ENCODE measurements around the gene SMCO2.

SMCO2 gene

DNA sequence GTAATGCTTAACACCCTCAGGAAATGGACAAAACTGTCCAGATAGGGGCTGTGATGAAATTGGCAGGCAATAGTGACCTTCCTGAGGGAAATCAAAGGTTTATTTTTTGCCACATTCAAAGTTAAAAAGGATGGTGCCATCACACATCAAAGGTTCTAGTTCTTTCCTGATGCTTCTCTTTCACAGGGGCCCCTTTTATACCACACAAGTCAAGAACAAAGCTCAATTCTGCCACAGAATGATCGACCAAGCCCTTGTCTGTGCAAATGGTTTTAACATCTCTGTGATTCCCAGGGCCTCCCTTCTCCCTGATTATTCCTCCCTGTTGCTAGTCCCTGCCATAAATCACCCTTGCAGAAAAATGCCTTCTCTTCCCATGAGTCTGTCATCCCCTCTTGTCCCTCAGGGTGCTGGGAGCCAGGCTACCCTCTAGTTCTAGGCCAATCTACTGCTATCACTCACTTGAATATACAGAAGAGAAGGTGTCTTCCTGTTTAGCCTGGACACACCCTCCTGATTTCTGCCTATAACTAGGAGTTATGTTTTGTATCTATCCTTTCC lies 22.7 kb downstream of the SMCO2 start:
- no peaks in the 10 kb centered on the region for H3K4me1 ChIP-seq (ENCODE audit: low read length)
- H3K79me2 ChIP-seq (ENCODE audit: low read length) = no peaks in the 10 kb centered on the region
- no peak for DNase-seq
- H4K20me1 ChIP-seq (ENCODE audit: insufficient read depth, low read length) = no peaks in the 10 kb centered on the region
- H3K27me3 ChIP-seq (replicated peaks; ENCODE audit: insufficient read depth, low read length) = no peaks in the 10 kb centered on the region
- no peak for TF ChIP-seq EZH2 (optimal IDR thresholded peaks at IDR 0.05; ENCODE audit: low read depth, low read length)
- TF ChIP-seq, protein P1, sequence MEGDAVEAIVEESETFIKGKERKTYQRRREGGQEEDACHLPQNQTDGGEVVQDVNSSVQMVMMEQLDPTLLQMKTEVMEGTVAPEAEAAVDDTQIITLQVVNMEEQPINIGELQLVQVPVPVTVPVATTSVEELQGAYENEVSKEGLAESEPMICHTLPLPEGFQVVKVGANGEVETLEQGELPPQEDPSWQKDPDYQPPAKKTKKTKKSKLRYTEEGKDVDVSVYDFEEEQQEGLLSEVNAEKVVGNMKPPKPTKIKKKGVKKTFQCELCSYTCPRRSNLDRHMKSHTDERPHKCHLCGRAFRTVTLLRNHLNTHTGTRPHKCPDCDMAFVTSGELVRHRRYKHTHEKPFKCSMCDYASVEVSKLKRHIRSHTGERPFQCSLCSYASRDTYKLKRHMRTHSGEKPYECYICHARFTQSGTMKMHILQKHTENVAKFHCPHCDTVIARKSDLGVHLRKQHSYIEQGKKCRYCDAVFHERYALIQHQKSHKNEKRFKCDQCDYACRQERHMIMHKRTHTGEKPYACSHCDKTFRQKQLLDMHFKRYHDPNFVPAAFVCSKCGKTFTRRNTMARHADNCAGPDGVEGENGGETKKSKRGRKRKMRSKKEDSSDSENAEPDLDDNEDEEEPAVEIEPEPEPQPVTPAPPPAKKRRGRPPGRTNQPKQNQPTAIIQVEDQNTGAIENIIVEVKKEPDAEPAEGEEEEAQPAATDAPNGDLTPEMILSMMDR (IDR thresholded peaks at IDR 0.05; ENCODE audit: low read length) = no peak
- TF ChIP-seq EZH2phosphoT487 (IDR thresholded peaks at IDR 0.05; ENCODE audit: low read length) = no peak
- H3F3A ChIP-seq (ENCODE audit: insufficient read depth, low read length) = no peaks in the 10 kb centered on the region
- no peaks in the 10 kb centered on the region for H3K9me3 ChIP-seq (replicated peaks; ENCODE audit: insufficient read depth, low read length)
- H3K36me3 ChIP-seq (replicated peaks; ENCODE audit: insufficient read depth, low read length) = no peaks in the 10 kb centered on the region
- H3K27ac ChIP-seq (ENCODE audit: low read length) = no peak overlapping the region
- no peak overlapping the region for H3K4me3 ChIP-seq (ENCODE audit: low read length)
- H2AFZ ChIP-seq (ENCODE audit: low read length) = no peak overlapping the region
- no peak overlapping the region for H3K9ac ChIP-seq (ENCODE audit: low read length)
- no peaks in the 10 kb centered on the region for H3K9me2 ChIP-seq (replicated peaks; ENCODE audit: insufficient read depth, low read length)
- no peak overlapping the region for H3K4me2 ChIP-seq (ENCODE audit: low read depth, low read length)

DNA sequence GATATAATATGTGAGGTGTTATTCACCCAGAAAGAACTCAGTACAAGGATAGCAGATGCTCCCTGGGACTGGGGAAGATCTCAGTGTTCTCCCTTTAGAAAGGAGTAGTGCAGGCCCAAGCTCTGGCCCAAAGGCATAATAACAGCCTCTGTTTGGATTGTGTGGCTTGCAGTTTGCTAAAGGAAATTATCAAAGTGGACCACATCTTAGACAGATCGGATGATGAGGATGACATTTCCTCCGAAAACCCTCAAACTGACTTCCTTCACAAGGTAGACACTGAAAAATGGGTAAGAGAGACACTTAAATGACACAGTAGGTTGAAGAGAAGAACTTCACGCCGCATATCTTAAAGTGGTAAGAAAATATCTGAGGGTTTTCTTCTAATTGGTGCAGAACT lies 26.1 kb downstream of the SMCO2 start:
- no peaks in the 10 kb centered on the region for H3K4me1 ChIP-seq (ENCODE audit: low read length)
- H3K4me2 ChIP-seq (ENCODE audit: low read depth, low read length) = no peak overlapping the region
- H4K20me1 ChIP-seq (ENCODE audit: insufficient read depth, low read length) = no peaks in the 10 kb centered on the region
- H3K79me2 ChIP-seq (ENCODE audit: low read length) = no peaks in the 10 kb centered on the region
- no peak overlapping the region for H2AFZ ChIP-seq (ENCODE audit: low read length)
- no peak overlapping the region for H3K27ac ChIP-seq (ENCODE audit: low read length)
- H3K36me3 ChIP-seq (replicated peaks; ENCODE audit: insufficient read depth, low read length) = no peaks in the 10 kb centered on the region
- no peak overlapping the region for H3K9ac ChIP-seq (ENCODE audit: low read length)
- no peaks in the 10 kb centered on the region for H3K27me3 ChIP-seq (replicated peaks; ENCODE audit: insufficient read depth, low read length)
- H3K9me3 ChIP-seq (replicated peaks; ENCODE audit: insufficient read depth, low read length) = no peaks in the 10 kb centered on the region
- DNase-seq = no peak
- no peak overlapping the region for H3K4me3 ChIP-seq (ENCODE audit: low read length)
- no peaks in the 10 kb centered on the region for H3K9me2 ChIP-seq (replicated peaks; ENCODE audit: insufficient read depth, low read length)
- no peaks in the 10 kb centered on the region for H3F3A ChIP-seq (ENCODE audit: insufficient read depth, low read length)
- TF ChIP-seq EZH2phosphoT487 (IDR thresholded peaks at IDR 0.05; ENCODE audit: low read length) (no peak), EZH2 (optimal IDR thresholded peaks at IDR 0.05; ENCODE audit: low read depth, low read length) (no peak)
- TF ChIP-seq, protein P1 (IDR thresholded peaks at IDR 0.05; ENCODE audit: low read length) = no peak

DNA sequence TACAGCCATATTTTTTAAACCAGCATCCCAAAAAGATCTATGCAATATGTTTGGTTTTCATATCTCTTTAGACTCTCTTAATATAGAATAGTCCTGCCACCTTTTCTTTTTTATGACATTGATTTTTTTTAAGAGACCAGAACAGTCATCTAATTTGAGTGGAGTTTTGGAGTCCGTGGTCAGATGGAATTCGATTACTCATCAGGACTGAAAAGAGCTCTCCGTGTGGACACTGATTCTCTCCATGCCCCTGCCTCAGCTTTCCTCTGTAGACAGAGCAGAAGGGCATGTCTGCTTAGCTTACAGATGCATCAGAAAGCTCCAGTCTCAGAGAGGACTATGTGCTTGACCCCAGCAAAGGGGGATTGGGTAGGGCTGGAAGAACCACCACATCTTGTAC lies 27.8 kb downstream of the SMCO2 start:
- H3K9me3 ChIP-seq (replicated peaks; ENCODE audit: insufficient read depth, low read length) = no peaks in the 10 kb centered on the region
- no peaks in the 10 kb centered on the region for H3K79me2 ChIP-seq (ENCODE audit: low read length)
- no peaks in the 10 kb centered on the region for H3K27me3 ChIP-seq (replicated peaks; ENCODE audit: insufficient read depth, low read length)
- no peaks in the 10 kb centered on the region for H3F3A ChIP-seq (ENCODE audit: insufficient read depth, low read length)
- H4K20me1 ChIP-seq (ENCODE audit: insufficient read depth, low read length) = no peaks in the 10 kb centered on the region
- no peak overlapping the region for H3K9ac ChIP-seq (ENCODE audit: low read length)
- H3K4me3 ChIP-seq (ENCODE audit: low read length) = no peak overlapping the region
- H3K4me2 ChIP-seq (ENCODE audit: low read depth, low read length) = no peak overlapping the region
- no peak for DNase-seq
- H2AFZ ChIP-seq (ENCODE audit: low read length) = no peak overlapping the region
- H3K36me3 ChIP-seq (replicated peaks; ENCODE audit: insufficient read depth, low read length) = no peaks in the 10 kb centered on the region
- no peak overlapping the region for H3K27ac ChIP-seq (ENCODE audit: low read length)
- H3K9me2 ChIP-seq (replicated peaks; ENCODE audit: insufficient read depth, low read length) = no peaks in the 10 kb centered on the region
- TF ChIP-seq EZH2 (optimal IDR thresholded peaks at IDR 0.05; ENCODE audit: low read depth, low read length) (no peak), EZH2phosphoT487 (IDR thresholded peaks at IDR 0.05; ENCODE audit: low read length) (no peak)
- TF ChIP-seq, protein P1 (IDR thresholded peaks at IDR 0.05; ENCODE audit: low read length) = no peak
- no peaks in the 10 kb centered on the region for H3K4me1 ChIP-seq (ENCODE audit: low read length)

All from MM.1S (cell line).